SK-N-MC (cell line): ENCODE measurements around the gene TBL1XR1.

ENCODE experiments used
- EZH2 ChIP-seq: fragments of 200-600 bp; sonication (generic); IDR thresholded peaks from one replicate; pipeline ENCODE4 v1.6.1; 2017; ENCODE audit warnings: antibody characterized with exemption
- POLR2AphosphoS5 ChIP-seq: IDR thresholded peaks from 2 replicates; pipeline ENCODE4 v1.6.1; 2012; ENCODE audit warnings: mild to moderate bottlenecking, low read depth, low read length, borderline replicate concordance

DNA sequence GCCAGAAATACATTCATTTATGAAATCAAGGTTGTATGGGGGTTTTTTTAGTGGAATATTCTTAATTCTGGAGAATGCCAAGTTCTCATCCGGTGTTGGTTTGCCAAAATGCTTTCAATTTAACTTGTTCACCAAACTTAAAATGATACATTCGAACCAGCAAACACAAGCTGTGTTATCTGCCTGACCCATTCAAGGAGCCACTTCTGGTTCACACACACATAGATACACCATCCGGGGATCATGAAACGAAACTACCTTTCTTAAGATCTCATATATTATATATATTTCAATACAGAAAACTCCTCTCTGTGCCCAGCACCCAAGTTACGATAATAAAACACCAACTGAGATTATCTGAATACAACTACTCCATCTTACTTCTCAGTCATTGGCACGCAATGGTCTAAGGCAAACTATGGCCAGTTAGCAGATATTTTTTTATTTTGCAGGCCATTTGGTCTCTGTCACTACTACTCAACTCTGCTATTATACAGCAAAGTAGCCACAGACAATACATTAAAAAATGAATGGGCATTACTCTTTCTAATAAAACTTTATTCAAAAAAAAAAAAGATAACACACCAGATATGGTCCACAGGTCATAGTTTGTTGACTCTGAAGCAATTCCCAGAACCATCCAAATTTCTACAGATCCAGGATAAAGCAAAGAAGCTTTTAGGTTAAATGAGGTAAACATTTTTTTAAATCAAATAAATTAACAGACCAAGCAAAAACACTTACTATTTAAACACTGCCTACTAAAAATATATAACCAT lies 89.6 kb downstream of the TBL1XR1 start:
- no peak for TF ChIP-seq EZH2
- no peak for TF ChIP-seq POLR2AphosphoS5
